ENCODE measurements around the gene GLDC. TPM values are rescaled to one million over a fixed set of nuclear protein-coding genes. Genes with fewer than 3 reads are reported as not detected.
"Not testable (repeated sequence)": the region's sequence is repeated elsewhere in the genome, so short reads cannot be mapped to it uniquely, and the experiment has no call there.

Gene GLDC
- total RNA-seq, 2 donors from 2014 or later = 8.9 to 38.8 TPM

GRCh38 chr9:6646293-6646636 lies 736 bp upstream of the GLDC start:
- H3K27me3 ChIP-seq (ENCODE audit: control insufficient read depth, insufficient read depth, low read length, poor library complexity, severe bottlenecking) = peaks cover 20% of the 10 kb centered on the region
- Mint-ChIP-seq H3K27me3 (ENCODE audit: insufficient read depth) (peaks cover 14% of the 10 kb centered on the region), H3K4me1 (peaks cover 20% of the 10 kb centered on the region), H3K27ac (peak overlapping the region; percentile 82), H3K9me3 (no peaks in the 10 kb centered on the region), H3K4me3 (peak overlapping the region; percentile 71), H3K36me3 (ENCODE audit: low read depth) (peaks cover 5% of the 10 kb centered on the region)
- H3K36me3 ChIP-seq (ENCODE audit: control insufficient read depth, insufficient read depth, low read length) = no peaks in the 10 kb centered on the region
- no peak overlapping the region for H3K27ac ChIP-seq (ENCODE audit: low read depth, low read length)
- TF ChIP-seq CTCF (conservative IDR thresholded peaks at IDR 0.05) = no peak
- no peaks in the 10 kb centered on the region for H3K9me3 ChIP-seq (ENCODE audit: control insufficient read depth, low read length)
- H3K4me1 ChIP-seq (ENCODE audit: control insufficient read depth, insufficient read depth, low read length) = no peaks in the 10 kb centered on the region
- WGBS, 2 experiments (ENCODE audit: insufficient coverage in 1 of 2, insufficient read length in 1 of 2) = 32 to 58% methylated on average over 4 to 12 of the region's 12 CpGs
- DNase-seq = peak; percentile 63
- peak overlapping the region; percentile 91 for H3K4me3 ChIP-seq (ENCODE audit: low read length)
- H3K9ac ChIP-seq (ENCODE audit: extremely low read depth, low read length, poor library complexity, severe bottlenecking) = no peak overlapping the region

GRCh38 chr9:6645105-6645354 lies 499 bp downstream of the GLDC start:
- Mint-ChIP-seq H3K4me3 (peak overlapping the region; percentile 71), H3K27me3 (ENCODE audit: insufficient read depth) (peaks cover 14% of the 10 kb centered on the region), H3K4me1 (peaks cover 21% of the 10 kb centered on the region)
- H3K36me3 ChIP-seq (ENCODE audit: control insufficient read depth, insufficient read depth, low read length); H3K27ac Mint-ChIP-seq; H3K9me3 Mint-ChIP-seq; H3K9me3 ChIP-seq (ENCODE audit: control insufficient read depth, low read length); H3K36me3 Mint-ChIP-seq (ENCODE audit: low read depth); H3K4me1 ChIP-seq (ENCODE audit: control insufficient read depth, insufficient read depth, low read length); H3K27ac ChIP-seq (ENCODE audit: low read depth, low read length): not testable (repeated sequence)
- peaks cover 20% of the 10 kb centered on the region for H3K27me3 ChIP-seq (ENCODE audit: control insufficient read depth, insufficient read depth, low read length, poor library complexity, severe bottlenecking)
- peak; percentile 67 for DNase-seq
- H3K9ac ChIP-seq (ENCODE audit: extremely low read depth, low read length, poor library complexity, severe bottlenecking) = peak overlapping the region; percentile 50
- peak overlapping the region; percentile 91 for H3K4me3 ChIP-seq (ENCODE audit: low read length)
- WGBS, 2 experiments (ENCODE audit: insufficient coverage in 1 of 2, insufficient read length in 1 of 2) = 0% methylated on average over 9 to 24 of the region's 24 CpGs

GRCh38 chr9:6644346-6645104 lies 1.0 kb downstream of the GLDC start:
- Histone ChIP-seq H3K27ac (ENCODE audit: low read depth, low read length) (no peak overlapping the region), H3K36me3 (ENCODE audit: control insufficient read depth, insufficient read depth, low read length) (no peaks in the 10 kb centered on the region), H3K9ac (ENCODE audit: extremely low read depth, low read length, poor library complexity, severe bottlenecking) (peak overlapping the region; percentile 50), H3K4me1 (ENCODE audit: control insufficient read depth, insufficient read depth, low read length) (no peaks in the 10 kb centered on the region), H3K9me3 (ENCODE audit: control insufficient read depth, low read length) (no peaks in the 10 kb centered on the region), H3K4me3 (ENCODE audit: low read length) (peak overlapping the region; percentile 91), H3K27me3 (ENCODE audit: control insufficient read depth, insufficient read depth, low read length, poor library complexity, severe bottlenecking) (peaks cover 20% of the 10 kb centered on the region)
- DNase-seq = peak; percentile 63
- Mint-ChIP-seq H3K4me3 (peak overlapping the region; percentile 71), H3K27me3 (ENCODE audit: insufficient read depth) (peaks cover 14% of the 10 kb centered on the region), H3K9me3 (no peaks in the 10 kb centered on the region), H3K4me1 (peaks cover 25% of the 10 kb centered on the region), H3K36me3 (ENCODE audit: low read depth) (no peaks in the 10 kb centered on the region), H3K27ac (peak overlapping the region; percentile 81)
- WGBS, 2 experiments (ENCODE audit: insufficient coverage in 1 of 2, insufficient read length in 1 of 2) = 2 to 3% methylated on average over 20 to 26 of the region's 26 CpGs
- no peak for TF ChIP-seq CTCF (conservative IDR thresholded peaks at IDR 0.05)

GRCh38 chr9:6641961-6642360 lies 3.6 kb downstream of the GLDC start:
- Histone ChIP-seq H3K4me1 (ENCODE audit: control insufficient read depth, insufficient read depth, low read length) (no peaks in the 10 kb centered on the region), H3K9me3 (ENCODE audit: control insufficient read depth, low read length) (no peaks in the 10 kb centered on the region), H3K9ac (ENCODE audit: extremely low read depth, low read length, poor library complexity, severe bottlenecking) (no peak overlapping the region), H3K4me3 (ENCODE audit: low read length) (no peak overlapping the region), H3K27me3 (ENCODE audit: control insufficient read depth, insufficient read depth, low read length, poor library complexity, severe bottlenecking) (peaks cover 20% of the 10 kb centered on the region), H3K27ac (ENCODE audit: low read depth, low read length) (no peak overlapping the region), H3K36me3 (ENCODE audit: control insufficient read depth, insufficient read depth, low read length) (no peaks in the 10 kb centered on the region)
- Mint-ChIP-seq H3K9me3 (no peaks in the 10 kb centered on the region), H3K4me1 (peaks cover 12% of the 10 kb centered on the region), H3K36me3 (ENCODE audit: low read depth) (no peaks in the 10 kb centered on the region), H3K27ac (no peak overlapping the region), H3K4me3 (no peak overlapping the region), H3K27me3 (ENCODE audit: insufficient read depth) (peaks cover 14% of the 10 kb centered on the region)
- 96 to 100% methylated on average over 1 to 2 of the region's 2 CpGs for WGBS, 2 experiments (ENCODE audit: insufficient coverage in 1 of 2, insufficient read length in 1 of 2)
- no peak for TF ChIP-seq CTCF (conservative IDR thresholded peaks at IDR 0.05)
- DNase-seq = no peak
